ENCODE data around the gene EID2. TPM values are rescaled to one million over a fixed set of nuclear protein-coding genes. Genes with fewer than 3 reads are reported as not detected.

Gene EID2
- total RNA-seq, 2 donors from 2014 or later: 7.3 to 13.5 TPM

GRCh38 chr19:39508629-39509028 lies 31.3 kb downstream of the EID2 start:
- DNase-seq (no peak), ATAC-seq (no peak)
- no peak overlapping the region for H3K4me3 ChIP-seq
- no peaks in the 10 kb centered on the region for H3K27me3 ChIP-seq
- H3K4me1 ChIP-seq: no peaks in the 10 kb centered on the region
- TF ChIP-seq, protein P1, sequence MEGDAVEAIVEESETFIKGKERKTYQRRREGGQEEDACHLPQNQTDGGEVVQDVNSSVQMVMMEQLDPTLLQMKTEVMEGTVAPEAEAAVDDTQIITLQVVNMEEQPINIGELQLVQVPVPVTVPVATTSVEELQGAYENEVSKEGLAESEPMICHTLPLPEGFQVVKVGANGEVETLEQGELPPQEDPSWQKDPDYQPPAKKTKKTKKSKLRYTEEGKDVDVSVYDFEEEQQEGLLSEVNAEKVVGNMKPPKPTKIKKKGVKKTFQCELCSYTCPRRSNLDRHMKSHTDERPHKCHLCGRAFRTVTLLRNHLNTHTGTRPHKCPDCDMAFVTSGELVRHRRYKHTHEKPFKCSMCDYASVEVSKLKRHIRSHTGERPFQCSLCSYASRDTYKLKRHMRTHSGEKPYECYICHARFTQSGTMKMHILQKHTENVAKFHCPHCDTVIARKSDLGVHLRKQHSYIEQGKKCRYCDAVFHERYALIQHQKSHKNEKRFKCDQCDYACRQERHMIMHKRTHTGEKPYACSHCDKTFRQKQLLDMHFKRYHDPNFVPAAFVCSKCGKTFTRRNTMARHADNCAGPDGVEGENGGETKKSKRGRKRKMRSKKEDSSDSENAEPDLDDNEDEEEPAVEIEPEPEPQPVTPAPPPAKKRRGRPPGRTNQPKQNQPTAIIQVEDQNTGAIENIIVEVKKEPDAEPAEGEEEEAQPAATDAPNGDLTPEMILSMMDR (IDR thresholded peaks at IDR 0.05): no peak
- no peak for TF ChIP-seq POLR2A (IDR thresholded peaks at IDR 0.05)
- H3K36me3 ChIP-seq (replicated peaks in 1 of 2; ENCODE audit: insufficient read depth in 1 of 2, low read depth in 2 of 2): no peaks in the 10 kb centered on the region
- H3K27ac ChIP-seq: no peak overlapping the region
- intact Hi-C loops (cut with DNase I): loop anchor here (5.0 kb wide), 1 partner anchor 149 kb away; the partner anchor contains the start of gene LGALS16
- 69 to 77% methylated on average over 9 of the region's 9 CpGs for WGBS, 2 donors
- H3K9me3 ChIP-seq: no peaks in the 10 kb centered on the region

DNA sequence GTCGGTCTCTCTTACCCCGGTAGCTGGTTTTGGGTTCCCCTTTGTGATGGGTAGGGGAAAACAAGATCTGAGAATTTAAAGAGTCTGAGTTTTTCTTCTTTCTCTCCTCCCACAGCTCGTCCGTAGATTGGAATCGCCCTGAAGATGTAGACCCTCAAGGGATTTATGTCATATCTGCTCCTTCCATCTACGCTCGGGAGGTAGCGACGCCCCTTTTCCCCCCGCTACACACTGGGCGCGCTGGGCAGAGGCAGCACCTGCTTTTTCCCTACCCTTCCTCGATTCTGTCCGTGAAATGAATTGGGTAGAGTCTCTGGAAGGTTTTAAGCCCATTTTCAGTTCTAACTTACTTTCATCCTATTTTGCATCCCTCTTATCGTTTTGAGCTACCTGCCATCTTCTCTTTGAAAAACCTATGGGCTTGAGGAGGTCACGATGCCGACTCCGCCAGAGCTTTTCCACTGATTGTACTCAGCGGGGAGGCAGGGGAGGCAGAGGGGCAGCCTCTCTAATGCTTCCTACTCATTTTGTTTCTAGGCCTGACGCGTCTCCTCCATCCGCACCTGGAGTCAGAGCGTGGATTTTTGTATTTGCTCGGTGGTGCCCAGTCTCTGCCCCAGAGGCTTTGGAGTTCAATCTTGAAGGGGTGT lies 32.1 kb downstream of the EID2 start:
- no peaks in the 10 kb centered on the region for H3K9me3 ChIP-seq
- no peak overlapping the region for H3K27ac ChIP-seq
- ATAC-seq (no peak), DNase-seq (no peak)
- intact Hi-C loops (cut with DNase I): loop anchor here (5.0 kb wide), 1 partner anchor 149 kb away; the partner anchor contains the start of gene LGALS16
- H3K27me3 ChIP-seq: no peaks in the 10 kb centered on the region
- TF ChIP-seq, protein P1 (IDR thresholded peaks at IDR 0.05): no peak
- no peak for TF ChIP-seq POLR2A (IDR thresholded peaks at IDR 0.05)
- H3K4me3 ChIP-seq: no peak overlapping the region
- peaks cover 4% of the 10 kb centered on the region for H3K4me1 ChIP-seq
- H3K36me3 ChIP-seq (replicated peaks in 1 of 2; ENCODE audit: insufficient read depth in 1 of 2, low read depth in 2 of 2): no peaks in the 10 kb centered on the region
- 17 to 19% methylated on average over 24 of the region's 24 CpGs for WGBS, 2 donors

GRCh38 chr19:39506944-39507714 lies 32.8 kb downstream of the EID2 start:
- no peak for TF ChIP-seq POLR2A (IDR thresholded peaks at IDR 0.05)
- no peaks in the 10 kb centered on the region for H3K27me3 ChIP-seq
- WGBS, 2 donors: 2 to 6% methylated on average over 14 to 95 of the region's 96 CpGs
- DNase-seq (peak in 1 of 4 donors; percentile 30), ATAC-seq (peak; percentile 17)
- no peaks in the 10 kb centered on the region for H3K9me3 ChIP-seq
- H3K27ac ChIP-seq: no peak overlapping the region
- intact Hi-C loops (cut with DNase I): loop anchor here (5.0 kb wide), 1 partner anchor 150 kb away; the partner anchor contains the start of gene LGALS16
- H3K4me1 ChIP-seq: peaks cover 9% of the 10 kb centered on the region
- no peaks in the 10 kb centered on the region for H3K36me3 ChIP-seq (replicated peaks in 1 of 2; ENCODE audit: insufficient read depth in 1 of 2, low read depth in 2 of 2)
- no peak overlapping the region for H3K4me3 ChIP-seq

GRCh38 chr19:39506598-39506943 lies 33.4 kb downstream of the EID2 start:
- H3K9me3 ChIP-seq: no peaks in the 10 kb centered on the region
- DNase-seq (no peak), ATAC-seq (no peak)
- TF ChIP-seq POLR2A (IDR thresholded peaks at IDR 0.05): no peak
- TF ChIP-seq, protein P1 (IDR thresholded peaks at IDR 0.05): no peak
- no peaks in the 10 kb centered on the region for H3K27me3 ChIP-seq
- H3K27ac ChIP-seq: no peak overlapping the region
- 50 to 55% methylated on average over 7 of the region's 7 CpGs for WGBS, 2 donors
- no peaks in the 10 kb centered on the region for H3K36me3 ChIP-seq (replicated peaks in 1 of 2; ENCODE audit: insufficient read depth in 1 of 2, low read depth in 2 of 2)
- no peak overlapping the region for H3K4me3 ChIP-seq
- intact Hi-C loops (cut with DNase I): loop anchor here (5.0 kb wide), 1 partner anchor 151 kb away; the partner anchor contains the start of gene LGALS16
- H3K4me1 ChIP-seq: peaks cover 9% of the 10 kb centered on the region

GRCh38 chr19:39502640-39503417 lies 37.1 kb downstream of the EID2 start:
- intact Hi-C loops (cut with DNase I): no loop called here
- no peak for TF ChIP-seq POLR2A (IDR thresholded peaks at IDR 0.05)
- TF ChIP-seq, protein P1 (IDR thresholded peaks at IDR 0.05): peak; percentile 31 to 71 (median 57)
- WGBS, 2 donors: 13 to 23% methylated on average over 30 to 69 of the region's 69 CpGs
- Histone ChIP-seq H3K27me3 (peaks cover 0 to 9% of the 10 kb centered on the region in 2 donors), H3K9me3 (no peaks in the 10 kb centered on the region), H3K27ac (no peak overlapping the region), H3K36me3 (replicated peaks in 1 of 2; ENCODE audit: insufficient read depth in 1 of 2, low read depth in 2 of 2) (no peaks in the 10 kb centered on the region), H3K4me1 (peaks cover 24% of the 10 kb centered on the region), H3K4me3 (no peak overlapping the region)
- peak; percentile 50 for ATAC-seq
- peak; percentile 41 to 58 (median 46) for DNase-seq

Data from body of pancreas (tissue), 4 donors.